ENCODE measurements around the gene APPL2.

- TF ChIP-seq HOXA9 (CRISPR knock-in tag; IDR thresholded peaks at IDR 0.05; ENCODE audit: borderline replicate concordance) (no peak), SRF (IDR thresholded peaks at IDR 0.05; ENCODE audit: low read depth, low read length) (no peak)
Measured at GRCh38 chr12:105256011-105256410, 20.0 kb upstream of the APPL2 start.
